ES-I3 (cell line): ENCODE data around the gene CXCL8.
"Not testable (repeated sequence)": the region's sequence is repeated elsewhere in the genome, so short reads cannot be mapped to it uniquely, and the experiment has no call there.

Source experiments
- H3K36me3 ChIP-seq: 2 replicates; pipeline ENCODE4 v1.6.1; 2013; ENCODE audit warnings: mild to moderate bottlenecking, low read length, control low read depth, moderate library complexity; ENCODE audit not compliant: insufficient read depth
- H3K4me1 ChIP-seq: 2 replicates; pipeline ENCODE4 v1.6.1; 2013; ENCODE audit warnings: mild to moderate bottlenecking, control low read depth, low read length; ENCODE audit not compliant: insufficient read depth
- H3K9ac ChIP-seq: 2 replicates; pipeline ENCODE4 v1.6.1; 2013; ENCODE audit warnings: low read depth, mild to moderate bottlenecking, low read length, moderate library complexity
- H3K9me3 ChIP-seq: 2 replicates; pipeline ENCODE4 v1.6.1; 2013; ENCODE audit warnings: mild to moderate bottlenecking, low read length, moderate library complexity; ENCODE audit not compliant: control insufficient read depth, insufficient read depth

Gene CXCL8

DNA sequence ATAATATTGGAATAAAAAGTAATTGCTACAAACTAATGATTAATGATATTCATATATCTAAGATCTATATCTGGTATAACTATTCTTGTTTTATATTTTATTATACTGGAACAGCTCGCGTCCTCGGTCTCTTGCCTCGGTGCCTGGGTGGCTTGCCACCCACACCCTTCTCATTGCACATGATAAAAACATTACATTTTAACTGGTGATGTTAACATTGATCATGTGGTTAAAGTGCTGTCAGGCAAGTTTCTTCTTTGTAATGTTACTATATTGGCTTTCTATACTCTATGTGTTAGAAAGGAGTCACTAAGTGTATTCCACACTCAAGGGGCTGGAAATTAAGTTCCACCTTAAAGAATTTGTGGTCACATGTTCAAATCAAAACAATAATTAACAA lies 34.0 kb downstream of the CXCL8 start:
- not testable (repeated sequence) for H3K4me1 ChIP-seq, H3K9me3 ChIP-seq, H3K36me3 ChIP-seq, H3K9ac ChIP-seq

DNA sequence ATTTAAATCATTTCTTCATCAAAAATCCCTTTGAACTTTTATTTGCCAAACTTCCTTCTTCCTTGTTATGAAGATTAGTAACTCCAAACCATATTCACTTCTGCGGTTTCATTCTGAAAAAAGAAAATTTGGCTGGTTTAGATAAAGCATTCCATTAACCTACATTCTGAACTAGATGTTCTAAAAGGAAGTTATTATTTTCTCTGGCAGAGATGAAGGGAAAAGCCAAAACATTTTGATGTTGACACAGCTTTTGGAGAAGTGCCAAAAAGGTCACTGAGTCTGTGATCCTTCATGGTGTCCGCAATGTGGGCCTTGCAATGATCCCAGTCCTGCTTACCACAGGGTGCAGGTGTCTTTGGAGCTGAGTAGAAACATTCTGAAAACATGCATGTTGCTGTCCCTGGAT lies 36.0 kb downstream of the CXCL8 start:
- Histone ChIP-seq H3K9ac (no peak overlapping the region), H3K4me1 (no peaks in the 10 kb centered on the region), H3K9me3 (no peaks in the 10 kb centered on the region), H3K36me3 (no peaks in the 10 kb centered on the region)

DNA sequence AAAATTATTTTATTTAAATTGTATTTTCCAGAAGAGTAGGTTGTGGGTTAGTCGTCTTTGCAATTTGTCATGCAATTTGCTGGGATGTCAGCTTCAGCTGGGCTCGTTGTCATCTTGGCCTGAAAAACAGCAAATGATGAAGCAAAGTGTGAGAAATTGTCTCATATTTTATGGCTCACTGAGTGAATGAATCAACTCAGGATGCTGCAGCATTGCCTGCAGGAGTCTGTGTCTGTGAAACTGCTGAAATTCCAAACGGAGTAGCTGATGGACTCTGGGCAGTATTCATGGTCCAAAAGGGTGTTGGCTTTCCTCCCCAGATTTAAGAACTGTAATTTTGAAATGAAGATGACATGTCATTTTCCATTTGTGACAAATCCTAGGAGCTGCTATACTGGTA lies 37.2 kb downstream of the CXCL8 start:
- no peaks in the 10 kb centered on the region for H3K36me3 ChIP-seq
- no peak overlapping the region for H3K9ac ChIP-seq
- no peaks in the 10 kb centered on the region for H3K9me3 ChIP-seq
- H3K4me1 ChIP-seq = no peaks in the 10 kb centered on the region

DNA sequence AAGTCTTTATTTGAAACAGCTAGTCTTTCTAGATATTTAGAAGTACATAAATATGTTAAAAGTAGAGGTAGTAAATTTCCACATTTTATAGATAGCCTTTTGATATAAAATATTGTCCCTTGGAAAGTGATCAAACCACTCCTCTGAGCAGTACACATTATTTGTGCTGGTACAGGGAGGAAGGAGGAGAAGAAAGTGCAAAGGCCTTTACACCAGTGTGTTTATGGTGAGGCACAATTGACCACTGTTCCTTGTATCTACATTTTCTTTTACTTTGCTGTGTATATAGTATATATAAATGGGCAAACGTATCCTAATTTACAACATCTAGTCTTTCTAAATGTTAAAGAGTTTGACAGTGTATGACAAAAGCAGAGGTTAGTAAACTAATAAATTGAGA lies 39.9 kb downstream of the CXCL8 start:
- Histone ChIP-seq H3K36me3 (no peaks in the 10 kb centered on the region), H3K4me1 (no peaks in the 10 kb centered on the region), H3K9ac (no peak overlapping the region), H3K9me3 (no peaks in the 10 kb centered on the region)

DNA sequence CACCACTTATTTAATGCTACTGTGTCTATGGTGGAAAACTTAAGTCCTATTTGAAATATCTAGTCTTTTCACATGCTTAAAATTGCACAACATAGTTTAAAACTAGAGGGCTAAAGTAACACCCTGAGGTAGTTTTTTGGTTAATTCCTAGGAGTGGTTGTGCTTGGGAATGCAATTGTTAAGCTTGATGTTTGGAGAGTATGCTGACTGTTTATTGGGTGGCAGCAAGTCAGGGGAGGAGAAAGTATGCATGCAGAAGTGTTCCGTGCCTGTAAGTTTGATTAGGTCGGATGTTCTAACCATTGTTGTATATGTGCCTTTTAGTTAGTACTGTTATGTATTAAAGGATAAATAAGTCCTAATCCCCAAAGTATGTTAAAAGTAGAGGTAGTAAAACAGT lies 40.5 kb downstream of the CXCL8 start:
- Histone ChIP-seq H3K9ac (no peak overlapping the region), H3K4me1 (no peaks in the 10 kb centered on the region), H3K36me3 (no peaks in the 10 kb centered on the region), H3K9me3 (no peaks in the 10 kb centered on the region)

DNA sequence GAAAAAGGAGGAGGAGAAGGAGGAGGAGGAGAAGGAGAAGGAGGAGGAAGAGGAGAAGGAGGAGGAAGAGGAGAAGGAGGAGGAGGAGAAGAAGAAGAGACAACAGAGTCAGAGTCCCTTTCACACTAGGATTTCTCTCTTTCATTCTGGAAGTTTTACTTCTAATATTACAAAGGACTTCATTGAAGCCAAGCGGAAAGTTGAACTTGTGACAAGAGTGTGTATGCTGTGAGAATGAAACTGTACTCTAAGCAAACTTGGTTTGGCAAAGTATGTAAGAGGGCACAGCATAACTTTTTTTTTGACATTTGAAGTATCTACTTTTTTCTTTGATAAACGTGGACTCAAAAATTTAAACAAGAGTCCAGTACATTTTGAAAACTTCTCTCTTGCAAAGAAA lies 48.0 kb downstream of the CXCL8 start:
- Histone ChIP-seq H3K36me3 (no peaks in the 10 kb centered on the region), H3K9ac (no peak overlapping the region), H3K9me3 (no peaks in the 10 kb centered on the region), H3K4me1 (no peaks in the 10 kb centered on the region)
